Measurements from ENCODE around the gene ATP11A.

ATP11A gene

DNA sequence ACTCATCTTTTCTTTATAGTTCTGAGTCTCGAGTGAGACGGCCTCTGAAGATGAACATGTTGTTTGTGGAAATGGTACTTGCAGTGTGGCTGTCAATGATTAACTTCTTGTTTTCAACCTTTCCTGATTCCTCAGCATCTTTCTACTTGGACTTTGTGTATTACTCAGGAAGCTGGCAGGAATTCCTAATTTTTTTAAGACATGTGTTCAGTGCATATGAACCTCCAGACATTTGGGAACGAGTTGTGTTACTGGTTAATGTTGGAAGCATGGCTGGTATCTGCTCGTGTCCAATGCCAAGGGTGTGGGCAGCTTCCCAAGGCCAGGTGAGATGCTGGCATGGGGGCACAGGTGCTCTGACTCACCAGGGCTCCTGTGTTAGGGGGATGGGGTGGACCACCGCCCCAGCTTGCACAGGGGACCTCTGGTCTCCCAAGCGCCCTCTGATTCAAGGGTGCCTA, 218.1 kb downstream of the ATP11A start:
- DNase-seq (ENCODE audit: low read depth): no peak

DNA sequence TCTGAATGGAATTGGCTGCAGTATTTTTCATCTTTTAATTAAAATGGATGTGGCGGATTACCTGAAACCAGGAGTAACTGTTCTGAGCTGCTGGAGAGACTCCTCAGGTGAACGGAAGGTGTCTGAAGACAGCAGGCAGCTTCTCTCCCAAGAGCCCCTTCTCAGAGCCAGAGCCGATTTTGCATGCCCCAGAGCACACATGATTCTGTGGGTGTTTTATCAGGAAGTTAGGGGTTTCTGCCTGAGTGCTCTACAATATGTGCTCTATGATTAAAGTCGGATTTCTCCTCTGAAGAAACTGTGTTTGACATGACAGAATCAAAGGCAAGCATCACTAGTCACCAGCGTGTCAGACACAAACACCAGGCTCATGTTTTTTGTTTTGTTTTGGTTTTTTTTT, 218.5 kb downstream of the ATP11A start:
- DNase-seq (ENCODE audit: low read depth): no peak

DNA sequence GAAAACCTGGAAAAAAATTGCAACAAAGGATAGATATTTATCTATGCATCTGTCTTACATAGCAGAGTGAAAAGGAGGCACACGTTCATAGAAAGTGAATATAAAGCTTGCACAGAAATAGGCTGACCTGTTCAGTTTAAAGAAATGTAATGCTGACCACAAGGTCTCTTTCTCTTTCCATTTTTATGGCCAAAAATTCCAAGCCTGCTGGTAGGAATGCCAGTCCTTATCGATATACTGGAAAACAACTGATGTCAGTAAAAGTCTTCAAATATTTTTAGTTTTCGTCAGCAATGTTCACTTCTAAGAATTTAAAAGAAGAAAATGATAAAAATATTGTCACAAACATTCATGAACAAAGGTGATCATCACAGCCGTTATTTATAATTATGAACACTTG, 220.2 kb downstream of the ATP11A start:
- no peak for DNase-seq (ENCODE audit: low read depth)

DNA sequence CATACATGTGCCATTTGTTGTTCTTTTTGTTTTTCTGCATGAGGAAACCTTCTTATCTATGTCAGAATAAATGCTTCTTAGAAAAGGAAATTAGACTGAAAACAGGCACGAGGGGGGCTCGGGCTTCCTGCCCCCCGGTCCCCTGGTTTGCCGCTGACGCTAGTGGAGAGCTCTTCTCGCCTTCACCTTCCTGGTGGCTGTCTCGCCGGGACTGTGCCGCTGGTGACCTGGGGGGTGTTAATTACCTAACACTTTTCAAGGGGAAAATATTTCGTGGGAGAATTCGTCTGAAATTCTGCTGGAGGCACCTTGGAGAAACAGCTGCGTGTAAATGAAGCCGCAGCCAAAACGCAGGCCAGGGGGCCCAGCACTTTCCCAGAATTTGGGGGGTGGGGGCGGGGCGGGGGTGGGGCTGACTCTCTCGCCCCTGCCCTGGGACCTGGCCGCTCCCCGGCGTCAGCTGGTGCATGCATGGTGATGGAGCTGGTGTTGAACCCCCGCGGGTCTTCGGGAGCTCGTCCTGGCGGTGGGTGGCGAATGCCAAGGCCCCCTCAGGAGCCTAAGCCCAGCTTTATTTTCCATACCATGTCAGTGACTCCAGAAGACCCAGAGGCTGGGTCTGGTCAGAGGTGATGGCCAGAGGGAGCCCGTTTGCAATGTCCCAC, 220.9 kb downstream of the ATP11A start:
- no peak for DNase-seq (ENCODE audit: low read depth)

DNA sequence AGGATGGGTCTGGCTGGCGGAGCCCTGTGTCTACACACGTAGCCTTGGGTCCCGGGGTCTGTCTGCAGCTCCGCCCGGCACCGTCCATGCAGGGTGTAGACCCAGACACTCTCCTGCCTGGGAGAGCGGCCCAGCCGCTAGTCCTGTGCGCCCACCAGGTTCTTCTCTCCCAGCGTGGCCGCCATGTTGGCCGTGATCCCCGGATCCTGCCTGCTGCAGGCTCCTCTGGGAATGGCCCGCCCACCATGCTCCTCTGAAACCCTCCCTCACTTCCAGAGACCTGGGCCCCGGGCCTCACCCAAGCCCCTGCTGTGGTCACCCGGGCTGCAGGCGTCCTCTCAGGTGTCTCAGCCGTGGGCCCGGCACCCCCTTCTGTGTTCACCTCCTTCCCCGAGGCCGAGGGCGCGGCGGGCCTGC, 221.5 kb downstream of the ATP11A start:
- DNase-seq (ENCODE audit: low read depth): no peak

- no peak for DNase-seq (ENCODE audit: low read depth)
Measured at GRCh38 chr13:112911883-112912282, 222.0 kb downstream of the ATP11A start.

DNA sequence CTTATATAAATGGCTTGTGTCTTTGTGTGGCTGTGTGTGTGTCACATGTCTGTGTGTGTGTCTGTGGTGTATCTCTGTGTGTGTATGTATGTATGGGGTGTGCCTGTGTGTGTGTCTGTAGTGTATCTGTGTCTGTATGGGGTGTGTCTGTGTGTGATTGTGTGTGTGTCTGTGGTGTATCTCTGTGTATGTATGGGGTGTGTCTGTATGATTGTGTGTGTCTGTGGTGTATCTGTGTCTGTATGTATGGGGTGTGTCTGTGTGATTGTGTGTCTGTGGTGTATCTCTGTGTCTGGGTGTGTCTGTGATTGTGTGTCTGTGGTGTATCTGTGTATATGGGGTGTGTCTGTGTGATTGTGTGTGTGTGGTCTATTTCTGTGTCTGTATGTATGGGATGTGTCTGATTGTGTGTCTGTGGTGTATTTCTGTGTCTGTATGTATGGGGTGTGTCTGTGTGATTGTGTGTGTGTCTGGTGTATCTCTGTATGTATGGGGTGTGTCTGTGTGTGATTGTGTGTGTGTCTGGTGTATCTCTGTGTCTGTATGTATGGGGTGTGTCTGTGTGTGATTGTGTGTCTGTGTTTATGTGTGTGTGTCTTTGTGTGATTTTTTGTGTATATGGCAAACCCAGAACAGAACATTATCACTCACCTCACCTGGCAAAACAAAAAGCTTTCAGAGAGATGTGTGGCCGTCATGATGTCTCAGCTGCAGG, 223.0 kb downstream of the ATP11A start:
- no peak for DNase-seq (ENCODE audit: low read depth)

DNA sequence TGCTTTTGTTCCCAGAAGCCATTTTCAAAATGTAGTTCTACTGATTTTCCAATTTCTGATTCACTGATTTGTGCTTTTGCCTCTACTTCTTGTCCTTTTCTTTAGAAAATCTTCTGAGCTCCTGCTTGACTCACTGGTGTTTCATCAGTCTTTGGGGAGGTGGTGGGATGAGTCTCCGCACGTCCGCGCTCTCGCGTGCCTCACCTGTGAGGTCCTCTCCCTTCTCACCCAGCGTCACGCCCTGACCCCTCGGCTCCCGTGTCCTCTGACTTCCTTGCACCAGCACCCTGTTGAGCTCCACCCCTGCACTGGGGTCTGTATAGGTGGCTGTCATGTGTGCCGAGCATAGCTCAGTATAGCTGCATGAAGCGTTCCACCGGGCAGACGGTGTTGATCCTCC, 226.5 kb downstream of the ATP11A start:
- DNase-seq (ENCODE audit: low read depth): no peak

DNA sequence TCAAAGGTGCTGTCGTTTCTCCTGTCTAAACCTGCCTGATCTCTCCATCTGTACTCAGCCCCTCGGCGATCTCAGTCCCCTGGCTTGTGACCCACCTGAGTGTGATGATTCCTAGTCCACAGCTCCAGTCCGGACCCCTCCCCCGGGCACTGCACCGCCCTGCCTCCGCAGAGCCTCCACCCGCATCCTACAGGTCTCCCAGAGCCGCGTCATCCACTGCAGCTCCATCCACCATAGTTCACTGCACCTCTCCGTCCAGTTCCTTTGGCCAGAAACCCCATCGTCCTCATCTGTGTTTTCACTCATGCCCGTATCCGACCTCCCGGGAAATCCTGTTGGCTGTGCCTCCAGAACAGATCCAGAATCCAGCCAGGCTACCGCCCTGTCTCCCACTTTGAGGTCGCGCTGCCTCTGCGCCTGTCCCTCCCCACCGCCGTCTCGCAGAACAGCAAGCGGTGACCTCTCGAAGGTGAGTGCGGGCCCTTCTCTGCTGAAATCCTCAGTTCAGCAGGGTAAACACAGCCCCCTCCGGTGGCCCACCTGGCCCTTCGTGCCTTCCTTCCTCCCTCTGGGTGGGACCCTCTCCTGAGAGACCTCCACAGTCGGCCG, 227.3 kb downstream of the ATP11A start:
- DNase-seq (ENCODE audit: low read depth): no peak

DNA sequence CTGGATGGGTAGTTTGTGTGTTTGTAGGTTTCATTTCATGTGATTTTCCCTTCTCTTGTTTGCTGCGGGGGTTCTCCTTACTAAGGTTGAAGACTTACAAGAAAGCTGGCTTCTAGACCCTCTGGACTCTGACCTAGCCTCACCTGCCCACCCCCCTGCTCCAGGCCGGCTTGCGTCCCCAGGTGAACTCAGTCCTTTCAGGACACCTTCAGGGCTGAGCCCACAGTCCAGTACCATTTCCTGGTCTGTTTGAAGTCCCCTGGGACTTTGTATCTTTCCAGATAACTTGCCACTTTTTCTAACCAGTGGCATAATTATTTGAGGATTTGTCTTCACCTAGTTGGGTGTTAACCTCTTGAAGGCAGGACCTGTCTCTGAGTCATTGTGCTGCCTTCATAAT, 227.9 kb downstream of the ATP11A start:
- no peak for DNase-seq (ENCODE audit: low read depth)

GRCh38 chr13:112918266-112918665, 228.4 kb downstream of the ATP11A start:
- DNase-seq (ENCODE audit: low read depth): no peak

- DNase-seq (ENCODE audit: low read depth): no peak
Measured at GRCh38 chr13:112918746-112919145, 228.9 kb downstream of the ATP11A start.

DNA sequence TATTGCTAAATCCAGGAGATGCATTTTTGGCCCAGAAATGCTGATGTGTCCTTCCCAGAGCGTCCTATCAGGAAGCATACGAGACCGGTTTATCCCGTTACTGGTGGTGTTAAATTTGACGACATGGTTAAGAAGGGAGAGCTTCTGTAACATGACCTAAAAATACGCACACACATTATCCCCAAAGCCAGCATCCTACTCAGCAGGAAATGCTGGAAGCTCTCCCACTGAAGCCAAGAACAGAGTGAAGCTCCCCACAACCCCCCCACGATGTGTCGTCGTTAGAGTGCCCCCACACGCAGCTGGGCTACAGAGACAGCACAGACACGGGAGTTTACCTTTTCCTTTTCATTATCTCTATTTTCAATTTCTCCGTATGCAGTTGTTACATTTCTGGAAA, 234.1 kb downstream of the ATP11A start:
- DNase-seq (ENCODE audit: low read depth): no peak

- DNase-seq (ENCODE audit: low read depth): no peak
Measured at GRCh38 chr13:112924365-112924764, 234.5 kb downstream of the ATP11A start.

DNA sequence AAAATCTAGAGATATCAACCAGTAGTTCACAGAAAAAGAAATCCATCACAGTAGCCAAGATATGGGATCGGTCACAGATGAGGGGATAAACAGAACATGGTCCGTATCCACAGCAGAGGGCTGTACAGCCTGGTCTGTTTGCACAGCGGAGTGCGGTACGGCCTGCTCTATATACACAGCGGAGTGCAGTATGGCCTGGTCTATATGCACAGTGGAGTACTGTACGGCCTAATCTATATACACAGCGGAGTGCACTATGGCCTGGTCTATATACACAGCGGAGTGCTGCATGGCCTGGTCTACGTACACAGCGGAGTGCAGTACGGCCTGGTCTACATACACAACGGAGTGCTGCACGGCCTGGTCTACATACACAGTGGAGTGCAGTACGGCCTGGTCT, 236.2 kb downstream of the ATP11A start:
- DNase-seq (ENCODE audit: low read depth): no peak

DNA sequence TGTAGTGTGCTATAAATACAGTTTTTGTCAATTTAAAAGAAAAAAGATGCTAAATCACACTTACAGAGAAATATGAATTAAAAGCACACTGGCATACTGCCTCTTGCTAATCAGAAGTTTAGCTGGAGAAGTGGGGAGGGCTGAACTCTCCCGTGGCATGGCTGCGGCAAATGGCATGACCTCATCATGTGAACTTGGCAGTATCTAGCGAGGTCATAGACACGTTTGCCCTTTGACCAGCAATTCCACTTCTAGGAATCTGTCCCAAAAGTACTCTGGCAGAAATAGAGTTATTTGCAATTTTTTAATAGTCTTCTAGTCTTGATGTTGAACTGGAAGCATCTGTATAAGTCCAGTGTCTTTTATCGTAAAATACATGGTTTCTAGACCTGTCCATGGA, 237.2 kb downstream of the ATP11A start:
- no peak for DNase-seq (ENCODE audit: low read depth)

DNA sequence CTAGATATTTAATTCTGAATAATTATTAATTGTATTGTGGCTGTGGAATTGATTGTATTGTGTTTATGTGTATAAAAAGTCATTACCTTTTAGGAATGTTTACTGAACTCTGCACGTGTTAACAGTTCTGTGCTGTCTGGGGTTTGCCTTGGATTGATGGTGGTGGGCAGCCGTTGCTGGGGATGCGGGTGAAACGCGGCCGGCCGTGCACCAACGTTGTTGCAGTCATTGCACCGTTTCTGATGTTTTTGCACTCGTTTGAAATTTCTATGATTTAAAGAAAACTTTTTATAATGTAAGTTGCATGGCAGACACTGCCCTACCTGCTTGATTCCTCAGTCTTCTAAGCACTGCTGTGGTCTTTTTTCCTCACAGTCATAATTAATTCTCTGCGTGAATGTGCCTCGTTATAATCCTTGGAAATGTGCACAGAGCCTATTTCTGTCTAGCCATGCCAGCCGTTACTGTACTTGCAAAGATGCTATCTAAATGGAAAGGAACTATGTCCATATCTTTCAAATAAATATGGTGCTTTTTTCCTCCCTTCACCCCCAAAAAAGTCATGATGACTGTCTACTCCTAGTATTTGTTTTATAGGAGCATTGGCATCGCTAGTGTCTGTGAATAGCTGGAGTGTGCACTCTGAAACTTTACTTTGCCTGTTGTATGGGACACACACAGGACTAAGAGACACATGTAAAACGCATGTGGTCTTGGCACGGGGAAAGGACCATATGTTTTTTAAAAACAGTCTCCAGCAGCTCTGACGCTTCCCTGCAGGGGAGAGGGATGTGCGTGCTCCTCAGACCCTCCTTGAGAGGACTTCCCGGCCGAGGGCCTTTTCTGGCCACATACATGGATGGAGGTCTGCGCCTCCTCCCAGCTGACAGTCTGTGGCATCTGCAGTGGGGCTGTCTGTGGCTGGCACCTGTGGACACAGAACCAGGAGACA, 238.5 kb downstream of the ATP11A start:
- no peak for DNase-seq (ENCODE audit: low read depth)

GRCh38 chr13:112928972-112929782, 239.3 kb downstream of the ATP11A start:
- no peak for DNase-seq (ENCODE audit: low read depth)

- no peak for DNase-seq (ENCODE audit: low read depth)
Measured at GRCh38 chr13:112929783-112930055, 239.9 kb downstream of the ATP11A start.

DNA sequence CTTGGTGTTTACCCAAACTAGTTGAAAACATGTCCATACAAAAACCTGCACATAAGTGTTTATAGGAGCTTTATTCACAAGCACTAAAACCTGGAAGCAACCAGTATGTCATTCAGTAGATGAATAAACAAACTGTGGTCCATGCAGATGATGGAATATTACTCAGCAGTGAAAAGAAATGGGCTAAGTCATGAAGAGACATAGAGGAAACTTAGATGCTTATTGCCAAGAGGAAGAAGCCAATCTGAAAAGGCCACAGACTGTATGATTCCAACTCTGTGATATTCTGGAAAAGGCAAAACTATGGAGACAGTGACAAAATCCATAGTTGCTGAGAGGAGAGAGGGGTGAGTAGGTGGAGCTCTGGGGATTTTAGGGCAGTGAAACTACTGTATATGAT, 240.4 kb downstream of the ATP11A start:
- no peak for DNase-seq (ENCODE audit: low read depth)

GRCh38 chr13:112931028-112931934, 241.4 kb downstream of the ATP11A start:
- DNase-seq (ENCODE audit: low read depth): no peak
